Measurements from ENCODE around the gene NR2E1. TPM values are rescaled to one million over a fixed set of nuclear protein-coding genes. Genes with fewer than 3 reads are reported as not detected.

NR2E1 gene
- total and polyA plus RNA-seq, 10 donors: not detected

GRCh38 chr6:108222504-108222903 lies 56.7 kb downstream of the NR2E1 start:
- H3K27me3 ChIP-seq (replicated peaks in 1 of 7): no peaks in the 10 kb centered on the region
- no peaks in the 10 kb centered on the region for H3K9me3 ChIP-seq
- H3K27ac ChIP-seq: peak overlapping the region in 4 of 8 donors; percentile 24 to 66 (median 54)
- peaks cover 0 to 81% (median 38%) of the 10 kb centered on the region in 6 donors for H3K36me3 ChIP-seq
- WGBS, 5 donors: 2 to 27% (median 18%) methylated on average over 1 of the region's 1 CpG
- TF ChIP-seq POLR2A (IDR thresholded peaks at IDR 0.05) (no peak), CTCF (IDR thresholded peaks at IDR 0.05 in 8 of 11, conservative IDR thresholded peaks at IDR 0.05 in 3 of 11) (no peak), POLR2AphosphoS5 (IDR thresholded peaks at IDR 0.05) (no peak)
- peaks cover 0 to 44% (median 9%) of the 10 kb centered on the region in 6 donors for H3K4me1 ChIP-seq
- intact Hi-C loops (cut with DNase I; ENCODE audit: low total_unique reads): no loop called here
- no peak overlapping the region for H3K4me3 ChIP-seq
- DNase-seq: no peak

DNA sequence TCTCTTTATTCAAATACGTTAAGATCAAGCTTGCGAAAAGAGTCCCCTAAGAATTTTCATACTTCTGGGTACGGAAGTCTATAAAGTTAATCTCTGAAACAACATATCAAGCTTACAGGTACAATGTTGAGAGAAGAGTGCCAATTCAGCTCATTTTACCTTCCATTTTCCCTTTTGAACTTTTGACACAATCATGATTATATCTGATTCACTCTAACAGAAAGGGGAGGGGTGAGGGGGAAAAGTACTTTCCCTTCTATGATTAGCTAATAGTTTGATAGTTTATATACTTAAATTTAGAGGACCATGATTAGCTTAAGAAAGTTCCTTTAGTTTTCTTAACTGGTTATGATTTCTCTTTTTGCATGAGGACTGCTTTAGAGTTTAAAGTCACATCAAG lies 61.5 kb downstream of the NR2E1 start:
- WGBS, 5 donors: 92 to 98% (median 96%) methylated on average over 3 of the region's 3 CpGs
- no peak for TF ChIP-seq POLR2AphosphoS5 (IDR thresholded peaks at IDR 0.05)
- no peak for TF ChIP-seq POLR2A (IDR thresholded peaks at IDR 0.05)
- TF ChIP-seq CTCF (IDR thresholded peaks at IDR 0.05 in 8 of 11, conservative IDR thresholded peaks at IDR 0.05 in 3 of 11): no peak
- Histone ChIP-seq H3K36me3 (peaks cover 0 to 50% (median 7%) of the 10 kb centered on the region in 6 donors), H3K27ac (no peak overlapping the region), H3K4me1 (peaks cover 0 to 52% (median 6%) of the 10 kb centered on the region in 6 donors), H3K4me3 (no peak overlapping the region), H3K9me3 (no peaks in the 10 kb centered on the region), H3K27me3 (replicated peaks in 1 of 7) (no peaks in the 10 kb centered on the region)
- DNase-seq: no peak
- intact Hi-C loops (cut with DNase I; ENCODE audit: low total_unique reads): no loop called here

DNA sequence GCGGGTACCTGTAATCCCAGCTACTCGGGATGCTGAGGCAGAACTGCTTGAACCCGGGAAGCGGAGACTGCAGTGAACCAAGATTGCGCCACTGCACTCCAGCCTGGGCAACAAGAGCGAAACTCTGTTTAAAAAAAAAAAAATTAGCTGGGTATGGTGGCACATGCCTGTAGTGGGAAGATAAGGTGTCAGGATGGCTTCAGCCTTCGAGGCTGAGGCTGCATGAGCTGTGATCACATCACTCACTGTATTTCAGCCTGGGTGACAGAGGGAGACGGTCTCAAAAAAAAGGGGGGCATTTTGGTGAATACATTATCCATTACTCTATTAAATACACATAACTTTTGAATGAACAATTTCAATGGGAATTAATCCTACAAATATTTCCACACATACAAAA lies 62.6 kb downstream of the NR2E1 start:
- Histone ChIP-seq H3K4me1 (peaks cover 0 to 52% (median 0%) of the 10 kb centered on the region in 6 donors), H3K27me3 (replicated peaks in 1 of 7) (no peaks in the 10 kb centered on the region), H3K36me3 (peaks cover 0 to 42% (median 5%) of the 10 kb centered on the region in 6 donors), H3K4me3 (no peak overlapping the region), H3K27ac (no peak overlapping the region), H3K9me3 (no peaks in the 10 kb centered on the region)
- TF ChIP-seq POLR2AphosphoS5 (IDR thresholded peaks at IDR 0.05) (no peak), CTCF (IDR thresholded peaks at IDR 0.05 in 8 of 11, conservative IDR thresholded peaks at IDR 0.05 in 3 of 11) (no peak), POLR2A (IDR thresholded peaks at IDR 0.05) (no peak)
- intact Hi-C loops (cut with DNase I; ENCODE audit: low total_unique reads): no loop called here
- 85 to 95% (median 92%) methylated on average over 8 of the region's 8 CpGs for WGBS, 5 donors
- no peak for DNase-seq

- WGBS, 5 donors: 87 to 96% (median 91%) methylated on average over 4 of the region's 4 CpGs
- intact Hi-C loops (cut with DNase I; ENCODE audit: low total_unique reads): no loop called here
Observed at GRCh38 chr6:108235127-108235526, 69.3 kb downstream of the NR2E1 start.

More at GRCh38 chr6:108235127-108235526, 69.3 kb downstream of the NR2E1 start:
- no peak for TF ChIP-seq POLR2A (IDR thresholded peaks at IDR 0.05)
- TF ChIP-seq CTCF (IDR thresholded peaks at IDR 0.05 in 8 of 11, conservative IDR thresholded peaks at IDR 0.05 in 3 of 11): no peak
- no peak for TF ChIP-seq POLR2AphosphoS5 (IDR thresholded peaks at IDR 0.05)
- Histone ChIP-seq H3K4me3 (no peak overlapping the region), H3K27ac (no peak overlapping the region), H3K27me3 (replicated peaks in 1 of 7) (no peaks in the 10 kb centered on the region), H3K9me3 (no peaks in the 10 kb centered on the region), H3K36me3 (peaks cover 0 to 66% (median 7%) of the 10 kb centered on the region in 6 donors), H3K4me1 (peaks cover 0 to 59% (median 0%) of the 10 kb centered on the region in 6 donors)
- DNase-seq: no peak

All from spleen (tissue), 11 donors.